H4 (cell line): Measurements from ENCODE around the gene NCOR2. TPM values are rescaled to one million over a fixed set of nuclear protein-coding genes. Genes with fewer than 3 reads are reported as not detected.

Source experiments
- DNase-seq: peaks from one replicate; pipeline ENCODE4 v3.0.0-alpha.2; 2015; ENCODE audit warnings: low spot score
- total RNA-seq: library from RNA; depleted of rRNA; stranded (reverse); fragments of >200 nt; shearing (Covaris generic); gene quantifications from 2 replicates; pipeline ENCODE4 v1.2.3, GENCODE V29; 2014

Gene NCOR2
- total RNA-seq, 1 experiment from 2014 or later, result 17.9 TPM

- DNase-seq, result no peak
These were observed 23.0 kb downstream of the NCOR2 start for GRCh38 chr12:124544311-124544970.

GRCh38 chr12:124543590-124544310 lies 23.7 kb downstream of the NCOR2 start:
- DNase-seq, result no peak

DNA sequence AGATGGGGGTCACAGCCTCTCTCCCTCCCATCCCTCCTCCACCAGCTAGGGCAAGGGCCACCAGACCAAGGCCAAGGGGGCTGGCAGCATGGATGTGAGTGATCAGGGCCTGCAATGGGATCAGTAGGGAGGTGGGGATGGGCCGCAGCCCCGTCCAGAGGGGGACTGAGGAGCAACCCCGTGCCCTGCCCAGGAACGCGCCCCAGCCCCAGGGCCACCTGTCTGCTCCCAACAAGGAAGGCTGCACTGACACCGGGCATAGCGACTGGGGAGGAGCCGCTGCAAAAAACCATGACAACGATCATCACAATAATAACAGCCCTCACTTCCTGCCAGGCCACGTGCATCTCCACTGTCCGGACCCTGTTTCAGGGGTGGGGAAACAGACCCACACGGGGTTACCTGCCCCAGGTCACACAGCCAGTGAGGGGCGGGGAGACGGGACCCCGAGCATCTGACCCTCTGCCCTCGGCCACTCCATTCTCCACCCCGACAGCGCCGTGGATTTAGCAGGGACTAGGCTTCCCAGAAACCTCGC lies 24.3 kb downstream of the NCOR2 start:
- DNase-seq, result no peak

DNA sequence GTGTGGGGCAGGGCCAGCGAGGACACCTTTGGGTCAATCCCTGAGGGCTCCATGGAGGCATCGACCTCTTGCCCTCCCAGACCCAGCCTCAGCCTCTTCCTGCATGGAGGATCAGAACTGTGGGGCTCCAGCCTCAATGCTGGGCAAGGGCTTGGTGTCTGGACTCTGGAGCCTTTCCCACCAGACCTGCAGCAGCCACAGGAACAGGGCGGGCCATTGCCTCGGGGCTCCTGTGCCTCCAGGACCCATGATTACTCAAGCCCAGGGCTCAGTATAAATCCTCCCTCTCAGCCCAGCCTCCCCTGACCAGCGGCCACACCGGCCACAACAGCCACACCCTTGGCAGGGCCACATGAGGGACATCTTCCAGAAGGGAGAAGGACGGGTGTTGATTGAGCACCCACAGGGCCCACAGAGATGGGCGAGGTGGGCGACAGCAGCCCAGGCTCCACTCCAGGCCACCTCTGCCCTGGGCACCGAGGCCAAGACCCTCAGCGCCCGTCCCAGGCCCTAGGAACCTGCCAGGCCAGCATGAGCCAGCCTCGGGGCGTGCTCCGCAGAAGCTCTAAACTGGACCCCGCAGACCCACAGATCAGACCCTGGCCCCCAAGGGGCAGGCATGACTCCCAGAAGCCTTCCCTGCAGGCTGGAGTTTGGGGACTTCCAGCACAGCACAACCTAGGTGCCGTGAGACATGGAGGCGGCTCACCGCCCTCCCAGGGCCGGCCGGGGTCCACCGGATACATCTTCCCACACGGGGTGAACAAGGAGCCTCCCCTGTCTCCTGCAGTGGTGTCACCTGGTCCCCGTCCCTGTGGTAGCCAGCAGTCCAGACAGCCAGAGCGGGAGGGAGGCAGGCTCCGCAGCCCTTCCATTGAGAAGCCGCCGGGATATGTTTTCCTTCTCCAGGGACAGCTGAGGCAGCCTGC lies 25.1 kb downstream of the NCOR2 start:
- DNase-seq, result no peak

GRCh38 chr12:124541322-124541721 lies 26.1 kb downstream of the NCOR2 start:
- no peak for DNase-seq

- no peak for DNase-seq
These were observed 28.0 kb downstream of the NCOR2 start for GRCh38 chr12:124539084-124540041.

DNA sequence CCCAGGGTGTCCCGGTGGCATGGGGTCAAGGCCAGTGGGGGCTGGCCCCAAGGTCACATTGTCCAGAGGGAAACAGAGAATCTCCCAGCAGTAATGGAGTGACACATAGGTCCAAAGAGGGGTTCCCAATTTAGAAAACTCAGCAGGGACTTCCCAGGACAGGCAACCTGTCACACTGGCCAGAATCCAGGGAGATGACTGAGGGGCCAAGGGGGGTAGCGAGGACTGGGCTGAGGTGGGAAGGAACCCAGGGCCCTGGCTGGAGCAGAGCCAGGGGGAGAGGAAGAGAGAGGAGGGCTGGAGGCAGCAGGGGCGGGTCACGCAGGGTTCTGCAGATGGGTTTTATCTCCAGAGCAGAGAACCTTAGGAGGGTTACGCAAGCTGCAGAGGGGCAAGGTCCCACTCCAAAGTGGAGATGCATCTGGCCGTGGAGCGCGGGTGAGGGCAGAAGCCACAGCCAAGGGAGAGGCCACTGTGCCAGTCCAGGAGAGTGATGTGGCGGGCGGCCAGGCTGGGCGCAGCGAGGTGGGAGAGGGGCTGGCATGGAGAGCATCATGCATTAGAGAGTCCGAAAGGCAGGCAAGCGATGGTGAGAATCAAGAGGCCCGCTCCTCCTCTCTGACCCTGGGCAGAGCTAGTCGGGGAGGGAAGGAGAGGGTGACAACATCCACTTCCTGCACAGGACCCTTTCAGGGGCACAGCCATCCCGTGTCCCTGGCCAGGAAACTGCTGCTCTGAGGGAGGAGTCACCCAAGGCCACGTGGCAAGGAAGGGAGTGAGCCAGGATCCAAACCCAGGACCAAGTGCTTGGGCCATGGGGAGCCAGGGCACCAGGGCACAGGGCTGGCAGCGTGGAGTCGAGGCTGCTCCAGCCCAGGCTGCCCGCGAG lies 29.0 kb downstream of the NCOR2 start:
- DNase-seq, result no peak

DNA sequence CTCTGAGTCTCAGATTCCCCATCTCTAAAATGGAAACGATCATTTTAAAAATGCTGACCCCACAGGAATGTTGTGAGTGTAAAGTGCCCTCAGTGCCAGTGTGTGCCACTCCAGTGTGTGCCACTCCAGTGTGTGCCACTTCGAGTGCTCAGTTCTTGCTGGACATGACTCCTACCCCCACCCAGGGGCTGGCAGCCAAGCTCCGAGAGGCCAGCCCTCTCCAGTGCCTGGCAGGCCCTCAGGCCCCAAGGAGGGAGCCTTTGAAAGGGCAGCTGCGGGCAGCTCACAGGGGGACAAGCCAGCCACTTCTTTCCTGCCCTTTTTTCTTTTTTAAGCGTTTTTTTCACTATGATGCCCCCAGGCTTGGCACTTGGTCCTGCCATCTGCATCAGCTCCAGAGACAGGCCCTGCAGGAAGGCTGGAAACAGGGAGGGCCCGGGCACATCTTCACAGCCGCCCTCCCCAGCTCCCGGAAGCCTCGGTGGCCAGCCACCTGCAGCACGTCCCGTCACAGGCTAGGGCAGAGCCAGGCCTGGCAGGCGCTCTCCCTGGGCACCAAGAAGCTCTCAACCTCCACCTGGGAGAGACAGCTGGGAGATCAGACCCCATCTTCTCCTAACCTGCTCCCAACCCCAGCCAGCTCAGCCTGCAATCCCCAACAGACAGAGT lies 29.8 kb downstream of the NCOR2 start:
- no peak for DNase-seq

- no peak for DNase-seq
These were observed 30.8 kb downstream of the NCOR2 start for GRCh38 chr12:124536641-124537040.

DNA sequence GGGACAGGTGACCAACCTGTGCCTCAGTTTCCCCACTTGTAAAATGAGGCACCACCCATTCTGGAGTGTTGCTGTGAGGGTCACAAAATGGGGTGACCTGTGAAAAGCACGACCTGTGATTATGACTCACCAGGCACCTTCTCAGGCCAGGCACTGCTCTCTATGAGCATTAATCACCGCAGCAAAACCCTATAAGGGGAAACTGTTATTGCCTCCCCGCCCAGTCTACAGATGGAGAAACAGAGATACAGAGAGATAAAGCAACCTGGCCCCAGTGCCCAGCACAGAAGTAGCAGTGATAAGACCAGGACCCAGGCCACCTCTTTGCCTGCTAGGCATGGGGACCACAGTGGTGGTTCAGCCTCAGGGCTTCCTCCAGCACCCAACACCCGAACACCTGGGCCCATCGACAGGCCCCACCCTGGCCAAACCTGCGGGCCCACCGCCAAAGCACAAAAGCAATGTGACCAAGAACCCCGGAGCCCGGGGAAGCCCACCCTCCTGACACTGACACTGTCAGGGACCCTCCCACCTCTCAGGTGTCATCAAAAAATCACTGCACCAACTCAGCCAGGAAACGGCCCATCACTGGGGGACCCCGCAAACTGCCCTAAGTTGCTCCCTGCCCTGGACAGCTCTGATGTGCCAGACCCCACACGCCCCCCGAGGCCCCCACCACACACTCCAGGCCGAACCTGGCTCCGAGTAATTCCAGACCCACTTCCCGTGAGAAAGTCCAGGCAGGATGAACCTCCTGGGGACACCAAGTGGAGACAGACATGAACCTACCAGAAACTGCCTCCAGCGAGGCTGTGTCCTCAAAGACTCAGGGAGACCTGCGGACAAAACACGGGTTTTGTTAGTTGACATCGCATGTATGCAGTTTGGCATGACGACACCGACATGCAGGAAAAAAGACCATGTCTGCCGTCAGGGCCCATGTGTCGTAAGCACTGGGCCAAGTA lies 32.4 kb downstream of the NCOR2 start:
- no peak for DNase-seq

- no peak for DNase-seq
These were observed 34.0 kb downstream of the NCOR2 start for GRCh38 chr12:124533456-124533855.

DNA sequence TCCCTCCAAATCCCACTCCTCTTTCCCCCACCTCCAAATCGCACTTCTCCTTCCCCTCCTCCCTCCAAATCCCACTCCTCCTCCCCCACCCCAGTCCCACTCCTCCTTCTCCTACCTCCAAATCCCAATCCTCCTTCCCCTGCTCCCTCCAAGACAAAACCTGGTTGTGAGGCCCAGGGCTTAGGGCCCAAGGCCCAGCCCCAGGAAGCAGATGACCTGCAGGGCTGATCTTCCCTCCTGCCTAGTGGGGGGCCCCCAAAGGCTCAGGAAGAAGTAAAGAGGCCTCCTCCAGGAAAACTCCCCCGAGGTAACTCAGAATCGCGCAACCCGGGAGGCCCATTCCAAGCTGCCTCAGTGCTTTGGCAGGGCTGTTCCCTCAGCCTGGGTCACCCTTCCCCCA lies 34.4 kb downstream of the NCOR2 start:
- DNase-seq, result no peak

- DNase-seq, result no peak
These were observed 35.1 kb downstream of the NCOR2 start for GRCh38 chr12:124532331-124532750.

DNA sequence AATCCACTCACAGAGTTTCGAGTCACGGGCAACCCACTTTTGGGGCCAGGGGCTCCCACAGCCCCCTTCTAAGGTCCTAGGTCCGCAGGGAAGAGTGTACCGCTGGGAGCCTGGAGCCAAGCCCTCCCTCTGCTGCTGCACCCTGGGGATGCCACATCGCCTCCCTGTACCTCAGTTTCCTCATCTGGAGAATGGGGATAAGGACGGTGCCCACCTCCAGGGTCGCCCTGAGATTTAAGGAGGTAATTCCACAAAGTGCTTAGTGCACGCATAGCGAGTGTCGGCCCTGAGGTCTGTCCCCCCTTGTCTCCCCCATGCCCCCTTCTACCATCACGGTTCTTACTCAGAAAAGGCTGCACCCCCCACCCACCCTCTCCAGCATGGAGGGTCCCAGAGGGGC lies 35.5 kb downstream of the NCOR2 start:
- no peak for DNase-seq

DNA sequence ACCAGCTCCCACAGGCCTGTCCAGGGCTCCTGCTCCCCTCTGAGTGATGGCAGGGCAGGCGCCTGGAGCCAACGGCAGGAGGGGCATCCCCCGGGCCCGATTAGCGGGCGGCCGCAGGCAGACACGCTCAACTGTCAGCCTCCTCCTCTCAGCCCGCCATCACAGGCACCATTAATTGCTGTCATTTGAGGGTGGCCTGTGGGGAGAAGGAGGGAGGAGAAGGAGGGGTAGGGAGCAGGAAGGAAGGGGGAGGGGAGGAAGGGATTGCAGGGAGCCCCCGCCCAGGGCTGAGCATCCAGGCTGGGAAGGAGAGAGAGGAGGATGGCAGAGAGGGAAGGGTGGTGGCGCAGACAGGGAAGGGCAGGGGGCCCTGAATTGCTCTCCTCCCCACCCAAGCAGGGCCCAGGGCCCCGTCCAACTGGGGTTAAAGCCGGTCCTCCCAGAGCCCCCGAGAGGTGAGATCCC lies 36.1 kb downstream of the NCOR2 start:
- no peak for DNase-seq

DNA sequence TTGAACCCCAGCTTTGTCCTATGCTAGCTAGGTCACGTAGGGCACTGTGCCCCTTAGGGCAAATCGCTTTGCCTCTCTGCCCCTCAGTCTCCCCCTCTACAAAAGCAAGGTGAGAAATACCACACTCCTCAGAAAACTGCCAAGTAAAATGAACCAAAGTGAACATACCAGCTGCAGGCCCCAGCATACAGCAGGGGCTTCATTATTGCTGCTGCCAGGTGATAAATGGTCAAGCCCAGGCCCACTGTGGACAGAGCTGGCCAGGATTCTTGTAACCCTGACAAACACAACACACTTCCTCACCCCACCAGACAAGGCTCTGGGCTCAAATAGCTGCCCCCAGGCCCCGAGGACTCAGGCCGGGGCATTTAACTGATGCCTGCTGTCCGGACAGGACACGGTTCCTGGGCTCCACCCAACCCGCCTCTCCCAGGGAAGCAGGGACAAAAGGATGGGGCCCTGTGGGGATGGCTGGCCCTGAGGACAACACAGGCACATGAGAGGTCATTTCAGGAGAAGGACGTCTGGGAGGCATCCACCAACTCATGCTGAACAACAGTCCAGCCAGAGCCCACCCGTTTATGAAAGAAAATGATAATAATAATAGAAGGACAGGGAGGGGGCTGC lies 36.7 kb downstream of the NCOR2 start:
- no peak for DNase-seq

GRCh38 chr12:124529565-124530276 lies 37.7 kb downstream of the NCOR2 start:
- DNase-seq, result no peak
